GM10248 (cell line): ENCODE results near the gene SDHB.
A peak's percentile ranks its signal among the peaks of the same experiment; 100 is the strongest.

Experiments
- CTCF ChIA-PET: fragments of 300-600 bp; sonication (Branson Sonifier 250); formaldehyde crosslinking; extraction: SDS; loops from one replicate; lab custom pipeline; 2021; ENCODE audit warnings: antibody characterized with exemption; lab: Yijun Ruan, JAX
- POLR2A ChIA-PET: fragments of 350-650 bp; sonication (Branson Sonifier 250); formaldehyde crosslinking; extraction: SDS; loops from one replicate; lab custom pipeline; 2020; ENCODE audit warnings: antibody characterized with exemption; lab: Yijun Ruan, JAX
- DNase-seq: peaks from one replicate; pipeline ENCODE4 v3.0.0; 2012; ENCODE audit errors: extremely low spot score
- TF ChIP-seq, protein P1 (sequence below): IDR thresholded peaks from 2 replicates; pipeline ENCODE4 v1.5.1; 2012; ENCODE audit warnings: mild to moderate bottlenecking, low read depth; ENCODE audit errors: extremely low read depth, missing control alignments, control extremely low read depth

The SDHB gene

DNA sequence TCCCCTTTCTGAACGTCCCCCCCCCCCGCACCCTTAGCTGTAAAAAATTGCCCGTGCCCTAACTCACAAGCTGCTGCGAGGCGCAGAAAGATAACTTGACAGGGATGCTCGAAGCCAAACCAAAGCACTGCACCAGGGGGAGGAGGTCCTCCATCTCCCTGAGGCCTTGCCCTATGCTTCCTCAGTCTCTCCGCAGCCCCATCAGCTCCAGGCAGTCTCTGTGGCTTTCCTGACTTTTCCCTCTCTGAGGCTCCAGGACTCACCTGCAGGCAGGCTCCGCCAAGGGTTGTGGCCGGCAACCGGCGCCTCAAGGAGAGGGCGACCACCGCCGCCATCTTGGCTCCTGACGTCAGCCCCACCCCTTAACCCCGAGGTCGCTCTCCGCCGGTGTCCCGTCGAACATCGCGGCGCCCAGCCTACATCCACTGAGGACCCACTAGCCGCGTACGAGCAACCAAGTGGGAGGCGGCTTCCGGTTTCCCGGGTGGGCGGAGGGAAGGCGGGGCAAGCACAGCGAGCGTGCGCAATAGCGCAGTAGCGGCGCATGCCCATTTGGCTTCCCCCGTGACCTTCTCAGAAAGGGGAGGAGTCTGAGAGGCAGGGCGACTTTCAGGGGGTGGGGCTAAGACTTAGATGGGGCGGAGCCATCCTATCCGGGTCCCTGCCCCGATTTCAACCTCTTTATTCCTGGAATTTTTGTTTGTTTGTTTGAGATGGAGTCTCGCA is at the start of gene SDHB:
TSS of gene SDHB (minus strand) at position 348 of the 726 bp plus-strand sequence. CDS start at position 335, 13 bp downstream.
- peak; percentile 99 for DNase-seq
- CTCF ChIA-PET = interaction anchor here (0.8 kb wide), 1 partner anchor 31 kb away, joined by 3 read pairs; no protein-coding TSS in a partner anchor
- POLR2A ChIA-PET = no interaction called here
- TF ChIP-seq, protein P1, sequence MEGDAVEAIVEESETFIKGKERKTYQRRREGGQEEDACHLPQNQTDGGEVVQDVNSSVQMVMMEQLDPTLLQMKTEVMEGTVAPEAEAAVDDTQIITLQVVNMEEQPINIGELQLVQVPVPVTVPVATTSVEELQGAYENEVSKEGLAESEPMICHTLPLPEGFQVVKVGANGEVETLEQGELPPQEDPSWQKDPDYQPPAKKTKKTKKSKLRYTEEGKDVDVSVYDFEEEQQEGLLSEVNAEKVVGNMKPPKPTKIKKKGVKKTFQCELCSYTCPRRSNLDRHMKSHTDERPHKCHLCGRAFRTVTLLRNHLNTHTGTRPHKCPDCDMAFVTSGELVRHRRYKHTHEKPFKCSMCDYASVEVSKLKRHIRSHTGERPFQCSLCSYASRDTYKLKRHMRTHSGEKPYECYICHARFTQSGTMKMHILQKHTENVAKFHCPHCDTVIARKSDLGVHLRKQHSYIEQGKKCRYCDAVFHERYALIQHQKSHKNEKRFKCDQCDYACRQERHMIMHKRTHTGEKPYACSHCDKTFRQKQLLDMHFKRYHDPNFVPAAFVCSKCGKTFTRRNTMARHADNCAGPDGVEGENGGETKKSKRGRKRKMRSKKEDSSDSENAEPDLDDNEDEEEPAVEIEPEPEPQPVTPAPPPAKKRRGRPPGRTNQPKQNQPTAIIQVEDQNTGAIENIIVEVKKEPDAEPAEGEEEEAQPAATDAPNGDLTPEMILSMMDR = no peak

DNA sequence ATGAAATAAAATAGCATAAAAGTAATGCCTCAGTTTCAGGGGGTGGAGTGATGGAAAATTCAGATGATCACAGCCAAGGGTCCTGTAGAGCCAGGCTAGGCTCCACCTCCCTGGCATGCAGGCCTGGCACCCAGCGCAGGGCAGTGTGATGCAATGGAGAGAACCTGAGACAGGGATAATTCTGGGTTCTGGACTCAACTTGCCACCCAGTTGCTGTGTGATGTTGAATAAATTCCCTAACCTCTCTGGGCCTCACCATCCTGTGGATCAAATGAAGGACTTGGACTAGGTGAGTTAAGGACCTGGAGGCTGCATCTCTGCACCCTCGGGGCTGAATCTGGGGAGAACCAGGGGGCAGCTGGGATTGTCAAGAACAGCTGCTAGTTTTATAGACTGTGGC is 48.4 kb upstream of the SDHB start:
- no peak for DNase-seq
- TF ChIP-seq, protein P1 = no peak
- POLR2A ChIA-PET = no interaction called here
- CTCF ChIA-PET = no interaction called here

DNA sequence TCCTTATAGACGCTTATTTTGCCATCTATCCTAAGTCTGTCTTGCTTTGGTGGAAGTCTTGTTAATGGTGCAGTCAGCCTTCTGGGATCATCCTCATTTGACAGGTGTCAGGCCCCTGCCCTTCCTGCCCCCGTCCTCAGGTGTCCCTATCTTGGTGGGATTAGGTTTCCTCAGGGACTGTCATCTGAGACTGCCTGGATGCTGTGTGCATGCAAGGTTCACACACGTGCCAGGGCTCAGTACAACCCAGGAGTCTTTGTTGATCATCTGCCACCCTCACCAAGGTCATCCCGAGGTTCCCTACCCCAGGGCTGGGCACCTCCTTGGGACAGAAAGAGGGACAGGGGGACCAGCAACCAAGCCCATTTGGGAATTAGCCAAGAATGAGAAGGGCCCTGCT is 47.4 kb upstream of the SDHB start:
- TF ChIP-seq, protein P1 = no peak
- ChIA-PET CTCF (no interaction called here), POLR2A (no interaction called here)
- no peak for DNase-seq

DNA sequence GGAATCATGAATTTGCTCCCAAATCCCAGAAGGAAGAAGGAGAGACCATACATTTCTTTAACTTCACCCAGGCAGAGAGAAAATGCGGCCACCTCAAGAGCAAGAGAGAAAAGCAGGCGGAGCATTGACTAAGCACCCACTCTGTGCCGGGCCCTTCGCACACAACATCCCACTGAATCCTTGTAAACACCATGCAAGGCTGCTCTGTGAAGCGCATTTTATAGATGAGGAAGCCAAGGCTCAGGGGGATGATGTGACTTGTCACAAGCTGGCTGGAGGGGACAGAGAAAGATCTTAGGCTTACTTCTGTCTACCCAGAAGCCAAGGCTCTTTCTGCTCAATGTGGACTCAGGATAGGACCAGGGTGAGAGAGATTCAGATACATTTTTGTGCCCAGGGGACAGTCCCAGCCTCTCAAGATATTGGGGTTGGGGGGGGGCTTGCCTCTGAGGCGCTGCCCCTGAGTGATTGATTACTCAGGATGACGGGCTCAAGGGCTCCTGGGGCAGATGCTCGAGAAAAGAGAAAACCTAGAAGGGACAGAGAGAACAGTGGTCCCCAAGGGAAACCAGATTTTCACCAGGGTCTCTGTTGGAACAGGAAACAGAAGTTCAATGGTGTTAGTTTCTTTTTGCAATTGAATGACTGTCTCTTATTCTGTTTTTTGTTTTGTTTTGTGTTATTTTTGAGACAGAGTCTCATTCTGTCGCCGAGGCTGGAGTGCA is 45.9 kb upstream of the SDHB start:
- TF ChIP-seq, protein P1 = no peak
- ChIA-PET POLR2A (no interaction called here), CTCF (no interaction called here)
- DNase-seq = no peak

DNA sequence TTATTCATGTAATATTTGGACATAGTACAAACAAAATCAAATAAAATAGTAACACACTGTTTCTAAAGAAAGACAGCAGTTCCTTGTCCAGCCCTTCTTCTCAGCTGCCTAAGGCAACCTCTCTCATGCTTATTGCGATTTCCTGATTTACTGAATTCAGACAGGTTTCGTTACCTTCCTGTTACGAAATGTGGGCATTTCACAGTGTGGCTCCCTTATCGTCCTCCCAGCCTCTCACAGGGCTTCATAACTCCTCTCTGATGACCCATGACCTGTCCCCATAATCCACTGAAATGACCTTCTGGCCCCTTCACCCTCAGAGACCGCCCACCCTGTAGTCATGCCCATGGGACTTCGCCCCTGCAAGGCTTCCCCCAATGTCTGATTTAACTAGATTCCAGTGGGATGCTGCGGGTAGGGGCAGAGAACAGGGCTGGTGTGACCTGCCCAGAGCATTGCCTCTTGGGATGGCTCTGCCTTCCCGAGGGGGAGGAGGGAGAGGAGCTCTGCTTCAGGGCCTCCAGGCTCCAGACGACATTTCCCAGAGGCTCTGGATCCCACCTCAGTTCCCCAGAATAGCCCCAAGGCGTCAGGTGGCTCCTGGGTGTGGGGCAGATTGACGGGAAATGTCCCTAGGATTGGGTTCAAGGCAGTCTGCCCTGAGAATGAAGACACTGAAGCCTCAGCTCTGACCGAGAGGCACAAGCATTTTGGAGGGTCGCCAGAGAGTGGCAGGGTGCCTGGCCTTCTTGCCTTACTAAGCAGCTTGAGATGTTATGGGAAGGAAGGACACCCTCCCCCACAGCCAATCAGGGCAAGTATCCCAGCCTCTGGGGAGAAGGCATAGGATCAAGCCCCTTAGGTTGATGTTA is 44.9 kb upstream of the SDHB start:
- ChIA-PET POLR2A (no interaction called here), CTCF (no interaction called here)
- no peak for DNase-seq
- TF ChIP-seq, protein P1 = no peak

DNA sequence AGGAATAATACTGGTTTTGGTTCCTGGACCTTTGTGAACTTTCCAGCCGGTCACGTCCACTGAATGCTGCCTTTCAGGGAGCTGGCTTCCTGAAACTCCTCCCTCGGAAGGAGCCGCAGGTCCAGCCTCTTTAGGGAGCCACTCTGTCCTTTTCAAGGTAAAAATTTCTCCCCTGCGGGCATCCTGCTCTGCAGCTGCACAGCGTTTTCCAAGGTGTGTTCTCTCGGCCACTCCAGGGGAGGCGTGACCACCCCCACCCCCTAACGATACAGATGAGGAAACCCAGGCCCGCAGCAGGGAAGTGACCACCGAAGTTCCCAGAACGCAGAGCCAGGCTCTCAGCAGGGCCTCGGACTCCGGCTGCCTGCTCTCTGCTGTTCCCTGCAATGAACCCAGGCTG is 44.0 kb upstream of the SDHB start:
- POLR2A ChIA-PET = no interaction called here
- DNase-seq = no peak
- CTCF ChIA-PET = no interaction called here
- TF ChIP-seq, protein P1 = no peak
